ENCODE measurements around the gene AQP12A.
"Not testable (repeated sequence)": the region's sequence is repeated elsewhere in the genome, so short reads cannot be mapped to it uniquely, and the experiment has no call there.

Gene AQP12A

GRCh38 chr2:240689975-240690374 is 1.7 kb upstream of the AQP12A start:
- no peak for DNase-seq

- not testable (repeated sequence) for DNase-seq
Observed at GRCh38 chr2:240690421-240691074, 1.1 kb upstream of the AQP12A start.

GRCh38 chr2:240691075-240691427 is 615 bp upstream of the AQP12A start:
- not testable (repeated sequence) for DNase-seq

GRCh38 chr2:240692583-240693561 is 1.2 kb downstream of the AQP12A start:
- not testable (repeated sequence) for DNase-seq

- DNase-seq: not testable (repeated sequence)
Observed at GRCh38 chr2:240694304-240694703, 2.6 kb downstream of the AQP12A start.

GRCh38 chr2:240695593-240695992 is 3.9 kb downstream of the AQP12A start:
- not testable (repeated sequence) for DNase-seq

GRCh38 chr2:240696469-240696868 is 4.8 kb downstream of the AQP12A start:
- not testable (repeated sequence) for DNase-seq

- DNase-seq: not testable (repeated sequence)
Observed at GRCh38 chr2:240698852-240699561, 7.3 kb downstream of the AQP12A start.

- not testable (repeated sequence) for DNase-seq
Observed at GRCh38 chr2:240699835-240700234, 8.2 kb downstream of the AQP12A start.

GRCh38 chr2:240700616-240701015 is 8.9 kb downstream of the AQP12A start:
- DNase-seq: not testable (repeated sequence)

GRCh38 chr2:240701091-240701735 is 9.5 kb downstream of the AQP12A start:
- no peak for DNase-seq

- no peak for DNase-seq
Observed at GRCh38 chr2:240701736-240702639, 10.3 kb downstream of the AQP12A start.

- no peak for DNase-seq
Observed at GRCh38 chr2:240702640-240703011, 11.0 kb downstream of the AQP12A start.

- DNase-seq: no peak
Observed at GRCh38 chr2:240703417-240704341, 12.0 kb downstream of the AQP12A start.

- no peak for DNase-seq
Observed at GRCh38 chr2:240704651-240705050, 13.0 kb downstream of the AQP12A start.

- no peak for DNase-seq
Observed at GRCh38 chr2:240705204-240705791, 13.6 kb downstream of the AQP12A start.

- no peak for DNase-seq
Observed at GRCh38 chr2:240707043-240707756, 15.5 kb downstream of the AQP12A start.

GRCh38 chr2:240707821-240708220 is 16.2 kb downstream of the AQP12A start:
- no peak for DNase-seq

GRCh38 chr2:240708457-240708856 is 16.8 kb downstream of the AQP12A start:
- DNase-seq: no peak

GRCh38 chr2:240711296-240711695 is 19.6 kb downstream of the AQP12A start:
- DNase-seq: no peak

Measured in NCI-H748 treated with DMSO at 0.1 percent for 48 hours (cell line).